Ishikawa (cell line): ENCODE results near the gene ANKRD44.

Experiments
- CEBPB ChIP-seq: IDR thresholded peaks from 2 replicates; pipeline ENCODE4 v1.6.1; 2012
- CREB1 ChIP-seq: IDR thresholded peaks from 2 replicates; pipeline ENCODE4 v1.6.1; 2012; ENCODE audit warnings: low read depth
- EGR1 ChIP-seq: IDR thresholded peaks from 2 replicates; pipeline ENCODE4 v1.6.1; 2012
- EP300 ChIP-seq: IDR thresholded peaks from 2 replicates; pipeline ENCODE4 v1.6.1; 2012; ENCODE audit warnings: borderline replicate concordance
- FOXM1 ChIP-seq: IDR thresholded peaks from 2 replicates; pipeline ENCODE4 v1.6.1; 2012; ENCODE audit warnings: low read depth, borderline replicate concordance
- MAX ChIP-seq: IDR thresholded peaks from 2 replicates; pipeline ENCODE4 v1.6.1; 2012
- NFIC ChIP-seq: IDR thresholded peaks from 2 replicates; pipeline ENCODE4 v1.6.1; 2012
- RAD21 ChIP-seq: IDR thresholded peaks from 2 replicates; pipeline ENCODE4 v1.6.1; 2012; ENCODE audit warnings: low read depth
- REST ChIP-seq: IDR thresholded peaks from 2 replicates; pipeline ENCODE4 v1.6.1; 2012; ENCODE audit warnings: low read depth, mild to moderate bottlenecking
- TAF1 ChIP-seq: IDR thresholded peaks from 2 replicates; pipeline ENCODE4 v1.6.1; 2012; ENCODE audit warnings: low read depth, mild to moderate bottlenecking
- TCF12 ChIP-seq: IDR thresholded peaks from 2 replicates; pipeline ENCODE4 v1.6.1; 2012; ENCODE audit warnings: low read depth
- TEAD4 ChIP-seq: IDR thresholded peaks from 2 replicates; pipeline ENCODE4 v1.6.1; 2012
- USF1 ChIP-seq: IDR thresholded peaks from 2 replicates; pipeline ENCODE4 v1.6.1; 2012
- YY1 ChIP-seq: IDR thresholded peaks from 2 replicates; pipeline ENCODE4 v1.6.1; 2012; ENCODE audit warnings: low read depth
- ZBTB7A ChIP-seq: IDR thresholded peaks from 2 replicates; pipeline ENCODE4 v1.6.1; 2012; ENCODE audit warnings: low read depth

Gene ANKRD44

GRCh38 chr2:196959734-196960338 lies 350.7 kb downstream of the ANKRD44 start:
- TF ChIP-seq TCF12 (no peak), REST (no peak), ZBTB7A (no peak), RAD21 (no peak), USF1 (no peak), TAF1 (no peak), MAX (no peak), YY1 (no peak), FOXM1 (no peak), CEBPB (no peak), TEAD4 (no peak), EGR1 (no peak), NFIC (no peak), EP300 (no peak), CREB1 (no peak)

DNA sequence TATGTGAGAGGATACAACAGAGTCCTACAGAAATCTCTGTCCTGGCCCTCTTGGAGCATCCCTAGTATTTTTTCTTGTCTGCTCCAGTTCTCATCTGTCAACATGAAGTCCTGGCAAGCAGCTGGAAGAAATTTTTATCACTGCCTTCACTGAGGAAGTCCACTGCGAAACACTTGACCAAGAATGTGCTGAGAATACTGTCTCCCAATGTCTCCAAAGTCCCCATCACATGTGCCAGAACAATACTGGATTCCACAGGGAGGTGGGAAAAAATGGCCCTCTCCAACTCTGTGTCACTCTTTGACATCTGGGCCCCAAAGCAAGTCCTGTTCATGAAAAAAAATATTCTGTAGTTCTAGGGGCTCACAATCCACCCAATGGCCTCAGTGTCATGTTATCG lies 351.3 kb downstream of the ANKRD44 start:
- TF ChIP-seq EGR1: no peak
- no peak for TF ChIP-seq TEAD4
- TF ChIP-seq EP300: no peak
- TF ChIP-seq REST: no peak
- no peak for TF ChIP-seq CREB1
- no peak for TF ChIP-seq ZBTB7A
- no peak for TF ChIP-seq FOXM1
- no peak for TF ChIP-seq YY1
- TF ChIP-seq RAD21: no peak
- TF ChIP-seq CEBPB: no peak
- no peak for TF ChIP-seq TCF12
- TF ChIP-seq NFIC: no peak
- TF ChIP-seq MAX: no peak
- no peak for TF ChIP-seq TAF1
- TF ChIP-seq USF1: no peak

DNA sequence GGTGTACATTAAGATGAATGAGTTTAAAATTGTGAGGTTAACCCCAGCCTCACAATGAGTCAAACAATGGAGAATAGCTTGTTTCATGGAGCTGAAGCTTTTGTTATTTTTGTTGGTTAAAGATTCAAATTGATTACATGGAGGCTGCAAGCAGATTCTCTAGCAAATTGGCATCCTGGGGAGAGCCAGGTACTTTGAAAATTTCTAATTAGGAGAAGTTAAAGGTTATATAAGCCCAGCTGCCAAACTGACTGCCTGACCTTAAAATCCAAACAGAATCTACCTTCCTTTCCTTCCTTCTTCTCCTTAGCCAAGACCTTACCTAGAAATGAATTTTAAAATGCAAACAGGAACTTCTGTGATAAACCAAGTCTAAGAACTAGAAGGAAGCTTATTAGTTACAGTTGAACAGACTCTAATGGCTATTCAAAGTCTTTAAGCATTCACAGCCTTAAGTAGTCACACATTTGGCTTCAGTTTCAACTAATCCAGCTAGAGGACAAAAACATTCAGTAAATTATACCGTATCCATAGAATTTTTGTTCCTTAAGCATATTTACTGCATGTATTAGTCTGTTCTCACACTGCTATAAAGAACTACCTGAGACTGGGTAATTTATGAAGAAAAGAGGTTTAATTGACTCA lies 352.6 kb downstream of the ANKRD44 start:
- TF ChIP-seq TEAD4 (no peak), REST (no peak), ZBTB7A (no peak), TCF12 (no peak), NFIC (no peak)

DNA sequence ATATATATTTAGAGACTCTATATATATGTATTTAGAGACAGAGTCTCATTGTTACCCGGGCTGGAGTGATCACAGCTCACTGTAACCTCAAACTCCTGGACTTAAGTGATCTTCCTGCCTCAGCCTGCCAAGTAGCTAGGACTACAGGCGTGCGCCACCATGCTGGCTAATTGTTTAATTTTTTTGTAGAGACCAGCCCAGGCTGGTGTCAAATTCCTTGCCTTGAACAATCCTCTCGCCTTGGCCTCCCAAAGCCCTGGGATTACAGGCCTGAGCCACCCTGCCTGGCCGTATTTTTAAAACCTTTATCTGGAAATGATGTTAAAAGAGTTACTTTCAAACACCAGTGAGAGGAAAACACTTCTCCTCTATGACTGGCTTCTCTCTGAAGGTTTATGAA lies 353.1 kb downstream of the ANKRD44 start:
- TF ChIP-seq RAD21 (no peak), CEBPB (no peak), TAF1 (no peak), REST (no peak), USF1 (no peak), TCF12 (no peak), EP300 (no peak), FOXM1 (no peak), ZBTB7A (no peak), YY1 (no peak), EGR1 (no peak)
